Effector memory CD4-positive, alpha-beta T cell (primary cell): ENCODE data around the gene SPSB3.
A peak's percentile ranks its signal among the peaks of the same experiment; 100 is the strongest.

ENCODE experiments used
- DNase-seq, 3 donors: peaks; one replicate each; pipeline ENCODE4 v3.0.0-alpha.2; 2020
- H3K27ac ChIP-seq: 2 replicates; pipeline ENCODE4 v1.7.0; 2013; ENCODE audit warnings: mild to moderate bottlenecking, low read length, moderate library complexity; ENCODE audit not compliant: insufficient read depth, poor library complexity, severe bottlenecking
- H3K27me3 ChIP-seq: replicated peaks from 2 replicates; pipeline ENCODE4 v1.7.0; 2013; ENCODE audit warnings: mild to moderate bottlenecking, low read length; ENCODE audit not compliant: insufficient read depth, control insufficient read depth, poor library complexity, severe bottlenecking
- H3K36me3 ChIP-seq: 2 replicates; pipeline ENCODE4 v1.7.0; 2013; ENCODE audit warnings: mild to moderate bottlenecking, low read length, moderate library complexity; ENCODE audit not compliant: control insufficient read depth, insufficient read depth
- H3K4me1 ChIP-seq: 2 replicates; pipeline ENCODE4 v1.7.0; 2013; ENCODE audit warnings: low read length, mild to moderate bottlenecking; ENCODE audit not compliant: control insufficient read depth, insufficient read depth, poor library complexity, severe bottlenecking
- H3K4me3 ChIP-seq: 2 replicates; pipeline ENCODE4 v1.7.0; 2013; ENCODE audit warnings: low read length, low read depth, mild to moderate bottlenecking; ENCODE audit not compliant: insufficient read depth, poor library complexity, severe bottlenecking
- H3K9me3 ChIP-seq: 2 replicates; pipeline ENCODE4 v1.7.0; 2013; ENCODE audit warnings: mild to moderate bottlenecking, low read length, moderate library complexity; ENCODE audit not compliant: control insufficient read depth

Gene SPSB3

GRCh38 chr16:1775006-1775845 lies 7.1 kb downstream of the SPSB3 start:
- Histone ChIP-seq H3K27ac (no peak overlapping the region), H3K4me1 (peaks cover 27% of the 10 kb centered on the region), H3K9me3 (no peaks in the 10 kb centered on the region), H3K36me3 (peaks cover 27% of the 10 kb centered on the region), H3K4me3 (no peak overlapping the region), H3K27me3 (no peaks in the 10 kb centered on the region)
- DNase-seq = no peak

GRCh38 chr16:1774448-1774780 lies 8.0 kb downstream of the SPSB3 start:
- Histone ChIP-seq H3K4me3 (peak overlapping the region; percentile 95), H3K36me3 (peaks cover 27% of the 10 kb centered on the region), H3K27me3 (no peaks in the 10 kb centered on the region), H3K9me3 (no peaks in the 10 kb centered on the region), H3K27ac (peak overlapping the region; percentile 82), H3K4me1 (peaks cover 27% of the 10 kb centered on the region)
- DNase-seq = no peak

DNA sequence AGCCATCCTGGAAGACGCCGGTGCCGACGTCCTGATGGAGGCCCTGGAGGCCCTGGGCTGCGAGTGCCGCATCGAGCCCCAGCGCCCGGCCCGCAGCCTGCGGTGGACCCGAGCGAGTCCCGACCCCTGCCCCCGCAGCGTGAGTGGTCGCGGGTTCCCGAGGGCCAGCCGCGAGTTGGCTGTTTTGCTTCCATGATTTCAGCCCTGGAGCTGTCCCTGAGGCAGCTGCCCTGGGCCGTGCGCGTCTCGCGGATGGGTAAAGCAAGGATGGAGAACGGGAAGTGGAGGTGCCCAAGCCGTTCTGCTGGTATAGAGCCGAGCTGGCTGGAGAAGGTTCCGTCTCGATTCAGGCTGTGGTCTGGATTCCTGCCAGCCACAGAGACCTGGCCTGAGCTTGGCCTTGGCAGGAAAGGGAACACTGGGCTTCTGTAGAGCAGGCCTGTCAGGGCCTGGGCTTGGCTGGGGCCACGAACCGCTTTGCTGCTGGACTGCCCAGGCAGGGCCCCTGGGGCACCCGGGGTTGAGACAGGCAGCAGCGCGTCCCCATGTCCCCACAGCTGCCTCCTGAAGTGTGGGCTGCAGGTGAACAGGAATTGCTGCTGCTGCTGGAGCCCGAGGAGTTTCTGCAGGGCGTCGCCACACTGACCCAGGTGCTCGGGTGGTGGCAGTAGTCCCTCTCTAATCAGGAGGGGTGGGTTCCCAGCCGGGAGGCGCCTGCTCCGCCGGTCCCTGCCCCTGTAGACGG lies 8.5 kb downstream of the SPSB3 start:
- H3K9me3 ChIP-seq = no peaks in the 10 kb centered on the region
- H3K36me3 ChIP-seq = peaks cover 29% of the 10 kb centered on the region
- peak overlapping the region; percentile 95 for H3K4me3 ChIP-seq
- no peaks in the 10 kb centered on the region for H3K27me3 ChIP-seq
- no peak for DNase-seq
- peak overlapping the region; percentile 82 for H3K27ac ChIP-seq
- peaks cover 27% of the 10 kb centered on the region for H3K4me1 ChIP-seq

DNA sequence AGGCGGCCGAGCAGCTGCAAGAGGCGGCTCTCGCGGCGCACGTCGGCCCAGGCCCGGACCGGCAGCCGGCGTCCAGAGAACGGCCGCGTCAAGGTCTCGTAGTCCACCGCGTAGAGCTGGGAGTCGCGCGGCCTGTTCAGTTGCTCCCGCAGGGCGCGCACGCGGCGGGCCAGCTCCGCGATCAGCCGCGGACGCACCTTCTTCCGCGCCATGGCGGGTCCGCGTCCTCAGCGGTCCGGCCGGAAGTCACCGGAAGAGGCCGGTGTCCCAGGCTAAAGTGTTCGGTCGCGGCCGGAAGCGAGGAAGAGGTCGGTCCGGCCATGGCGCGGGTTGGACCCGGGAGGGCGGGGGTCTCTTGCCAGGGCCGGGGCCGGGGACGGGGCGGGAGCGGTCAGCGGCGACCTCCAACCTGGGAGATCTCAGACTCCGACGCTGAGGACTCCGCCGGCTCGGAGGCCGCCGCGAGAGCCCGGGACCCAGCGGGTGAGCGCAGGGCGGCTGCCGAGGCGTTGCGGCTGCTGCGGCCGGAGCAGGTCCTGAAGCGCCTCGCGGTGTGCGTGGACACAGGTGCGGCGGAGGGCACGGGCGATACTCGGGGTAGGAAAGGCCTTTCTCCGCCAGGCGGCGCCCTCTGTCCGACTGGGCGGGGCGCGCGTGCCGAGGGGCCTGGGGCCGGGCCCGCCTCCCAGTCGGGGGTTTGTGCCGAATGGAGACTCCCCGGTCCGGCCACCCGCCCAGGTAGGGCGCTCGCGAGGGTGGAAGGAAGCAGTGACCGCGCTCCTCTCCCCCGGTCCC lies 9.3 kb downstream of the SPSB3 start, which contains the start of gene MRPS34:
MRPS34 (minus strand) TSS at position 227 of the 795 bp plus-strand sequence; CDS start at position 212, 15 bp downstream.
- peaks cover 27% of the 10 kb centered on the region for H3K4me1 ChIP-seq
- H3K27ac ChIP-seq = peak within 1 kb of the TSS; percentile 82
- H3K9me3 ChIP-seq = no peaks in the 10 kb centered on the region
- DNase-seq = peak; percentile 54 to 69 (median 57)
- H3K4me3 ChIP-seq = peak within 1 kb of the TSS; percentile 95
- no peaks in the 10 kb centered on the region for H3K27me3 ChIP-seq
- peaks cover 34% of the 10 kb centered on the region for H3K36me3 ChIP-seq

DNA sequence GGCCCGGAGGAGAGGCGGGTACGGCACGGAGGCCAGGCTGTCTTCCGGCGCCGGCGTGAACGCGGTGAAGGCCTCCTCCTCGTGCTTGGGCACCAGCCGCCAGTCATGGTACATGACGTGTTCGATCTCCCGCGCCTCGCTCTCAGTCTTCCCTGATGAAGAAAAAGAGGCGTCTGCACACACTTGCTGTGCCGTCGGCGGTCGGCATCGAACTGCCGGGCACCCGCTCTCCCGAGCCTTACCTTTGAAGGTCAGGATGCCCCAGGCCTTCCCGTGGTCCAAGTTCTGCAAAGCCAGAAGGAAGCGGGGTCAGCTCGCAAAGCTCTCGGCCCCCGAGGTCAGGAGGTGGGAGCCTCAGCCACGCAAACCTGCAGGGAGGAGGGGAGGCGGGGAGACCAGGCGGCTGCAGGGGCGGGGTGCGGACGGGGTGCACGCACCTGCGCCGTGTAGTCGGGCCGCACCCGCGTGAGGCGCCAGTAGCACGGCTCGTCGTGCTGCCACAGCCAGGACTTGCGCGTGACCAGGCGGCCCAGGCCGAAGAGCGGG lies 9.9 kb downstream of the SPSB3 start, which contains the start of gene EME2:
EME2 (plus strand) TSS at position 449 of the 546 bp plus-strand sequence. CDS start 418 bp downstream, outside the sequence.
- DNase-seq = peak in 2 of 3 donors; percentile 21 to 36
- H3K9me3 ChIP-seq = no peaks in the 10 kb centered on the region
- peak within 1 kb of the TSS; percentile 95 for H3K4me3 ChIP-seq
- peaks cover 34% of the 10 kb centered on the region for H3K36me3 ChIP-seq
- no peaks in the 10 kb centered on the region for H3K27me3 ChIP-seq
- H3K27ac ChIP-seq = peak within 1 kb of the TSS; percentile 82
- peaks cover 27% of the 10 kb centered on the region for H3K4me1 ChIP-seq

GRCh38 chr16:1771864-1772361 lies 10.5 kb downstream of the SPSB3 start:
- Histone ChIP-seq H3K27me3 (no peaks in the 10 kb centered on the region), H3K4me3 (peak overlapping the region; percentile 95), H3K4me1 (peaks cover 27% of the 10 kb centered on the region), H3K27ac (peak overlapping the region; percentile 82), H3K9me3 (no peaks in the 10 kb centered on the region), H3K36me3 (peaks cover 34% of the 10 kb centered on the region)
- no peak for DNase-seq

DNA sequence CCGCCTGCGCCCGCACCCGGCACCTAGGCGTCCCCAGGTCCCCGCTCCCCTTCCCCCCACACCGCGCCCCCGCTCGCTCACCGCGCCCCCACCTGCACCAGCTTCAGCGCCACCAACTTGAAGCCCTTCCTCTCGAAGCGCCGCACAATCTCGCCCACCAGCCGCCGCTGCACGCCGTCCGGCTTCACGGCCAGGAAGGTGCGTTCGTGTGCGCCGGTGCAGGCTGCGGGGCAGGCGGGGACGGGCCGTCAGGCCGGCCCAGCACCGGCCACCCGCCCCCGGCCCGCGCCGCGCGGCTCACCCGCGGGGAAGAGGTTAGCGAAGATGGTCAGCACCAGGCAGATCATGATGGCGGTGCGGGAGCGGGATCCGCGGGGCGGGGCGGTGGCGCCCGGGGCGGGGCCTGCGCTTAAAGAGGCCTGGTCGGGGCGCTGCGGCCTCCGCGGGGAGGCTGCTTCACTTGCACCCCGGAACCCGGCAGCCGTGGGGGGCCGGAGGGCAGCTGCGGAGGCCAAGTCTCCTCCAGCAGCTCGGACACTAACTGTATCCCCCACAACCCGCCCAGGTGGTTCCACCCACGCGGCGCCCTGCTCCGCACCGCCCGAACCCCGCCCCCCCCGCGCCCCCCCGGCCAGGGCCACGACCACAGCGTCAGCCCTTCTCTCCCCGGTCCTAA lies 11.0 kb downstream of the SPSB3 start, which contains the start of gene NME3:
NME3 (minus strand) TSS at position 356 of the 676 bp plus-strand sequence; CDS start at position 347, 9 bp downstream.
- H3K27ac ChIP-seq = peak within 1 kb of the TSS; percentile 82
- peaks cover 33% of the 10 kb centered on the region for H3K36me3 ChIP-seq
- peak; percentile 41 to 61 (median 60) for DNase-seq
- H3K4me1 ChIP-seq = peaks cover 27% of the 10 kb centered on the region
- H3K9me3 ChIP-seq = no peaks in the 10 kb centered on the region
- no peaks in the 10 kb centered on the region for H3K27me3 ChIP-seq
- H3K4me3 ChIP-seq = peak within 1 kb of the TSS; percentile 95

DNA sequence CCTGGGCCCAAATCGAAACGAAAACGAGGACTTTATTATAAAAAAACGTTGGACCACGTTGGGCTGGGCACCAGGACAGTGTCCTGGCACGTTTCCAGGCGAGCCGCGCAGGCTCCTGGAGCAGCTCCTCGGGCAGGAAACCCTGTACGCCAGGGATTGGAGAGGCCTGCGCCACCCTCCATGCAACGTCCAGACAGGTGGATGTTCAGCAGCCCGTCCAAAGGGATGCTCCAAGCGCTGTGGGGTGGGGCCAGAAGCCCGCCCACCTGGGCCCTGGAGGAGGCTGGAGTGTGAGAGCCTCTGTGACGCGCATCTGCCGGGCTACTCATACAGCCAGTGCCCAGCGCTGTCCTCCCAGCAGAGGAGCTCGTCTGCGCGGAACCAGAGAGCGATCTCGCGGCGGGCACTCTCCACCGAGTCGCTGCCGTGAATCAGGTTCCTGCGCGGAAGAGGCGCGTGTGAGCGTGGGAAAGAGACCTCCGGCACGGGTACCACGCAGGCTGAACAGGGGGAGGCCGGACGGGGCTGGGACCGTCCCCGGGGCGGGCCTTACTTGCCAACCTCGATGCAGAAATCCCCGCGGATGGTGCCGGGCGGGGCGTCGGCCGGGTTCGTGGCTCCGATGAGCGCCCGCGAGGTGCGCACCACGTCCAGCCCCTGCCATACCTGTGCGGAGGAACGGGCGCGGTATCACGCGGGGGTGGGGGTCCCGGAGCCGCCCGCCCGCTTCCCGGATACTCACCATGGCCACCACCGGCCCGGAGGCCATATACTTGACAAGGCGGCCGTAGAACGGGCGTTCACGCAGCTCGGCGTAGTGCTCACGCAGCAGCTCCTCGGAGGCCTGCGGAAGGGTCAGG lies 11.8 kb downstream of the SPSB3 start:
- Histone ChIP-seq H3K27me3 (no peaks in the 10 kb centered on the region), H3K27ac (peak overlapping the region; percentile 82), H3K36me3 (peaks cover 35% of the 10 kb centered on the region), H3K4me3 (peak overlapping the region; percentile 95), H3K9me3 (no peaks in the 10 kb centered on the region), H3K4me1 (peaks cover 27% of the 10 kb centered on the region)
- peak; percentile 28 to 39 (median 29) for DNase-seq
